ENCODE results near the gene GTF3C2. TPM values are rescaled to one million over a fixed set of nuclear protein-coding genes. Genes with fewer than 3 reads are reported as not detected.

The GTF3C2 gene
- total and polyA plus RNA-seq, 8 donors = 45.2 to 71.7 (median 66.5) TPM

DNA sequence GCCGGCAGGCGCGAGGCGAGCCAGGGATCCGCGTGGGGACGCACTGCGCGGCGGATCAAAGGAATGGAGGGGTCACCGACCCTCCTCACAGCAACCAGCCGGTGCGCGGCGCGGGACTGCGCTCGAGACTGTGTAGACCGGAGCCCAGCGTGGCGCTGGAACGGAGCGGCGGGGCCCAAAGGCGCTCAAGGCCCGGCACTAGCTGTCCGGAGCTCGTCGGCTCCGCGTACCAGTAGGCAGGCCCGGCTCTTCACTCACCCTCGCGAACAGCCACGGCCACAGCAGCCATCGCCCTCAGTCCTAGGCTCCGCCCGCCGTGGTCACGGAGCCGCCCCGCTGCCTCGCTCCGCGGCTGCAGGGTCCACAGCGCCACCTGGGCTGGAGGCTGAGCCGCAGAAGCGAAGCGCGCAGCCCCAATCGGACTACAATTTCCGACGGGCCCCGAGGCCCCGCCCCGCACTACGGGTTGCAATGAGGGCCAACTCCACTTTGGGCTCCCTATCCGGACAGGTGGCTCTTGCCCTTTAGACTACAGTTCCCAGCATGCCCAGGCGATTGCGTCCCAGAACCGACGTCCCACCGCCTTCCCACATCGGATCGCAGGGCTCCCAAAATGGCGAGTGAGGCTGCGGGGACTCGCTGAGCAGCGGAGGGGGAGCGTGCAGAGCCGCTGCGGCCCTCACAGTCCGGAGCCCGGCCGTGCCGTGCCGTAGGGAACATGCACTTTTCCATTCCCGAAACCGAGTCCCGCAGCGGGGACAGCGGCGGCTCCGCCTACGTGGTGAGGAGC is 13.7 kb upstream of the GTF3C2 start, which contains the start of the genes EIF2B4 and SNX17:
TSS of gene EIF2B4 (minus strand) at position 313 of the 790 bp plus-strand sequence. CDS start at position 289, 24 bp downstream.
TSS of gene SNX17 (plus strand) at position 591 of the 790 bp plus-strand sequence. CDS start at position 719, 128 bp downstream.
- TF ChIP-seq, protein P1, sequence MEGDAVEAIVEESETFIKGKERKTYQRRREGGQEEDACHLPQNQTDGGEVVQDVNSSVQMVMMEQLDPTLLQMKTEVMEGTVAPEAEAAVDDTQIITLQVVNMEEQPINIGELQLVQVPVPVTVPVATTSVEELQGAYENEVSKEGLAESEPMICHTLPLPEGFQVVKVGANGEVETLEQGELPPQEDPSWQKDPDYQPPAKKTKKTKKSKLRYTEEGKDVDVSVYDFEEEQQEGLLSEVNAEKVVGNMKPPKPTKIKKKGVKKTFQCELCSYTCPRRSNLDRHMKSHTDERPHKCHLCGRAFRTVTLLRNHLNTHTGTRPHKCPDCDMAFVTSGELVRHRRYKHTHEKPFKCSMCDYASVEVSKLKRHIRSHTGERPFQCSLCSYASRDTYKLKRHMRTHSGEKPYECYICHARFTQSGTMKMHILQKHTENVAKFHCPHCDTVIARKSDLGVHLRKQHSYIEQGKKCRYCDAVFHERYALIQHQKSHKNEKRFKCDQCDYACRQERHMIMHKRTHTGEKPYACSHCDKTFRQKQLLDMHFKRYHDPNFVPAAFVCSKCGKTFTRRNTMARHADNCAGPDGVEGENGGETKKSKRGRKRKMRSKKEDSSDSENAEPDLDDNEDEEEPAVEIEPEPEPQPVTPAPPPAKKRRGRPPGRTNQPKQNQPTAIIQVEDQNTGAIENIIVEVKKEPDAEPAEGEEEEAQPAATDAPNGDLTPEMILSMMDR (IDR thresholded peaks at IDR 0.05) = peak; percentile 69
- DNase-seq = peak; percentile 99 to 100 (median 99)
- intact Hi-C loops (cut with DNase I) = no loop called here
- H3K4me1 ChIP-seq = peaks cover 31 to 37% of the 10 kb centered on the region in 2 donors
- H3K36me3 ChIP-seq = peaks cover 0 to 65% of the 10 kb centered on the region in 2 donors
- H3K9me3 ChIP-seq = no peaks in the 10 kb centered on the region
- peak within 1 kb of the TSS; percentile 82 to 94 for H3K27ac ChIP-seq
- no peaks in the 10 kb centered on the region for H3K27me3 ChIP-seq
- peak within 1 kb of the TSS; percentile 95 to 97 for H3K4me3 ChIP-seq
- ATAC-seq = peak; percentile 94

- Histone ChIP-seq H3K4me1 (peaks cover 31 to 37% of the 10 kb centered on the region in 2 donors), H3K9me3 (no peaks in the 10 kb centered on the region), H3K36me3 (peaks cover 0 to 65% of the 10 kb centered on the region in 2 donors), H3K27ac (peak overlapping the region; percentile 79 to 94), H3K4me3 (peak overlapping the region; percentile 62 to 97), H3K27me3 (no peaks in the 10 kb centered on the region)
- intact Hi-C loops (cut with DNase I) = no loop called here
- peak; percentile 50 for ATAC-seq
- DNase-seq = peak in 1 of 4 donors; percentile 71
- TF ChIP-seq, protein P1 (IDR thresholded peaks at IDR 0.05) = no peak
Measured at GRCh38 chr2:27369471-27370025, 13.0 kb upstream of the GTF3C2 start.

DNA sequence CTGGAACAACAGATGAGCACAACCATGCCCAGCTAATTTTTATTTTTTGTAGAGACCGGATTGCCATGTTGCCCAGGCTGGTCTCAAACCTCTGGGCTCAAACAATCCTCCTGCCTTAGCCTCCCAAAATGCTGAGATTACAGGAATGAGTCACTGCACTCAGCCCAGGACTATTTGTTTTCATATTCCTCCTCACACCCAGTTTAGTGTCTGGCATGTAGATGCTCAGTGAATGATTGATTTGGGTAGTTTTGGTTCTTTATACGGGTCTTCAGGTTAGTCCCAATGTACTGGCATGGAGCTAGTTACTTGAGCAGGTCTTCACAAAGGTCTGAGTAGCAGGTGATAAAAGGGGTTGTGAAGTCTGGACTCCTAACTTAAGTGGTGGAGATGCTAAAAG is 7.4 kb upstream of the GTF3C2 start:
- DNase-seq (no peak), ATAC-seq (no peak)
- intact Hi-C loops (cut with DNase I) = no loop called here
- Histone ChIP-seq H3K27ac (no peak overlapping the region), H3K4me1 (peaks cover 6% of the 10 kb centered on the region in 2 donors), H3K36me3 (peaks cover 0 to 59% of the 10 kb centered on the region in 2 donors), H3K4me3 (no peak overlapping the region), H3K9me3 (no peaks in the 10 kb centered on the region), H3K27me3 (no peaks in the 10 kb centered on the region)
- TF ChIP-seq, protein P1 (IDR thresholded peaks at IDR 0.05) = no peak

DNA sequence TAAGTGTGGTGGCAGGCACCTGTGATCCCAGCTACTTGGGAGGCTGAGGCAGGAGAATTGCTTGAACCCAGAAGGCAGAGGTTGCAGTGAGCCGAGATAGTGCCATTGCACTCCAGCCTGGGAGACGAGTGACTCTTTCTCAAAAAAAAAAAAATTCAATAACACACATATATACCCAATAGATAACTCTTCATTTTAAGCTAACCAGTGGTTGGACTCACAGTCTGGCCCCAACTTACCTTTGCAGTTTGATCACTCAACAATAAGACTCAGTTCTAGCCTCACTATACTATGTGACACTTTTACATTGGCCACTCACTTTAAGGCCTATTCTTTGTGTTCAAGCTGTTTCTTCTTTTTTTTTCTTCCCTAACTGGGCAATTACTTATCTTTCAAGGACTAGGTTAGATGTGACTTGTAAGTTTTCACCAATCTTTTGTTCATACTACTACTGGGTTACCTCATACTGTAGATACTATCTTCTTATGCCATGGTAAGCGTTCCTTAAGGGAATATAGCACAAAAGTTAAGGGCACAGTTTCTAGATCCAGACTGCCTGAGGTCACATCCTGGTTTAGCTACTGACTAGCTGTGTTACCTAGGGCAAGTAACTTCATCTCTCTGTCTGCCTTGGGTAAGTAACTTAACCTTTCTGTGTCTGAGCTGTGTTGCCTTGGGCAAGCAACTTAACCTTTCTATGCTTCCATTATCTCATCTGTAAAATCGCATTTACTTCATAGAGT is 6.3 kb upstream of the GTF3C2 start:
- ATAC-seq = no peak
- H3K27ac ChIP-seq = no peak overlapping the region
- intact Hi-C loops (cut with DNase I) = no loop called here

More for the DNA sequence above, 6.3 kb upstream of the GTF3C2 start:
- DNase-seq = no peak
- Histone ChIP-seq H3K9me3 (no peaks in the 10 kb centered on the region), H3K4me1 (peaks cover 2 to 8% of the 10 kb centered on the region in 2 donors), H3K4me3 (no peak overlapping the region), H3K27me3 (no peaks in the 10 kb centered on the region), H3K36me3 (peaks cover 0 to 48% of the 10 kb centered on the region in 2 donors)
- TF ChIP-seq, protein P1 (IDR thresholded peaks at IDR 0.05) = no peak

Measured in left lung (tissue), 10 donors.